MM.1S (cell line): ENCODE data around the gene KRCC1.
"Not testable (repeated sequence)": the region's sequence is repeated elsewhere in the genome, so short reads cannot be mapped to it uniquely, and the experiment has no call there.

Source experiments
- DNase-seq: peaks from one replicate; pipeline ENCODE4 v3.0.0-alpha.2; 2015
- H2AFZ ChIP-seq: fragments of 300-600 bp; sonication (generic); 2 replicates; pipeline ENCODE4 v1.6.0; 2016; ENCODE audit warnings: antibody characterized with exemption, low read length
- H3F3A ChIP-seq: fragments of 300-600 bp; sonication (generic); 2 replicates; pipeline ENCODE4 v1.6.1; 2016; ENCODE audit warnings: mild to moderate bottlenecking, antibody characterized with exemption, low read length, moderate library complexity, mixed read lengths; ENCODE audit not compliant: insufficient read depth
- H3K27ac ChIP-seq: fragments of 300-600 bp; sonication (generic); 2 replicates; pipeline ENCODE4 v1.5.1; 2016; ENCODE audit warnings: mild to moderate bottlenecking, low read length
- H3K27me3 ChIP-seq: fragments of 300-600 bp; sonication (generic); replicated peaks from 2 replicates; pipeline ENCODE4 v1.6.0; 2016; ENCODE audit warnings: low read length; ENCODE audit not compliant: insufficient read depth
- H3K36me3 ChIP-seq: fragments of 300-600 bp; sonication (generic); replicated peaks from 2 replicates; pipeline ENCODE4 v1.6.1; 2016; ENCODE audit warnings: mild to moderate bottlenecking, low read length, mixed read lengths; ENCODE audit not compliant: insufficient read depth
- H3K4me1 ChIP-seq: fragments of 300-600 bp; sonication (generic); 2 replicates; pipeline ENCODE4 v1.6.1; 2016; ENCODE audit warnings: low read length, mixed read lengths
- H3K4me2 ChIP-seq: fragments of 300-600 bp; sonication (generic); 2 replicates; pipeline ENCODE4 v1.6.0; 2016; ENCODE audit warnings: low read depth, low read length
- H3K4me3 ChIP-seq: fragments of 300-600 bp; sonication (generic); 2 replicates; pipeline ENCODE4 v1.5.1; 2016; ENCODE audit warnings: low read length, mixed read lengths
- H3K79me2 ChIP-seq: fragments of 300-600 bp; sonication (generic); 2 replicates; pipeline ENCODE4 v1.6.1; 2016; ENCODE audit warnings: mixed run types, low read length, mixed read lengths
- H3K9ac ChIP-seq: fragments of 300-600 bp; sonication (generic); 2 replicates; pipeline ENCODE4 v1.6.1; 2016; ENCODE audit warnings: low read length, mixed read lengths
- H3K9me2 ChIP-seq: fragments of 300-600 bp; sonication (generic); replicated peaks from 2 replicates; pipeline ENCODE4 v1.6.1; 2016; ENCODE audit warnings: mild to moderate bottlenecking, low read length, mixed read lengths; ENCODE audit not compliant: insufficient read depth
- H3K9me3 ChIP-seq: fragments of 300-600 bp; sonication (generic); replicated peaks from 2 replicates; pipeline ENCODE4 v1.6.1; 2016; ENCODE audit warnings: mild to moderate bottlenecking, low read length, mixed read lengths; ENCODE audit not compliant: insufficient read depth
- H4K20me1 ChIP-seq: fragments of 300-600 bp; sonication (generic); 2 replicates; pipeline ENCODE4 v1.6.1; 2016; ENCODE audit warnings: mild to moderate bottlenecking, low read length, moderate library complexity, mixed read lengths; ENCODE audit not compliant: insufficient read depth
- CTCF ChIP-seq: fragments of 300-600 bp; sonication (generic); IDR thresholded peaks from 2 replicates; pipeline ENCODE4 v1.5.1; 2016; ENCODE audit warnings: antibody characterized with exemption, low read length, mixed read lengths
- EZH2 ChIP-seq: fragments of 300-600 bp; sonication (generic); optimal IDR thresholded peaks from 2 replicates; pipeline ENCODE3; 2017; ENCODE audit warnings: low read depth, mild to moderate bottlenecking, antibody characterized with exemption, low read length, mixed read lengths
- EZH2phosphoT487 ChIP-seq: fragments of 300-600 bp; sonication (generic); IDR thresholded peaks from 2 replicates; pipeline ENCODE4 v1.6.1; 2018; ENCODE audit warnings: antibody characterized with exemption, low read length

Gene KRCC1

GRCh38 chr2:88048541-88048940 lies 7.0 kb downstream of the KRCC1 start:
- H4K20me1 ChIP-seq: no peaks in the 10 kb centered on the region
- H3K79me2 ChIP-seq: 0 out of 2 replicates have a peak, but pooled peaks cover 3% of the 10 kb centered on the region
- H3K9me2 ChIP-seq: no peaks in the 10 kb centered on the region
- H3K27ac ChIP-seq: no peak overlapping the region
- no peak overlapping the region for H3K4me2 ChIP-seq
- H3K36me3 ChIP-seq: no peaks in the 10 kb centered on the region
- DNase-seq: no peak
- H3K4me3 ChIP-seq: no peak overlapping the region
- H3K4me1 ChIP-seq: no peaks in the 10 kb centered on the region
- TF ChIP-seq CTCF (no peak), EZH2phosphoT487 (no peak), EZH2 (no peak)
- no peak overlapping the region for H3K9ac ChIP-seq
- H3F3A ChIP-seq: no peaks in the 10 kb centered on the region
- no peak overlapping the region for H2AFZ ChIP-seq
- no peaks in the 10 kb centered on the region for H3K9me3 ChIP-seq
- no peaks in the 10 kb centered on the region for H3K27me3 ChIP-seq

DNA sequence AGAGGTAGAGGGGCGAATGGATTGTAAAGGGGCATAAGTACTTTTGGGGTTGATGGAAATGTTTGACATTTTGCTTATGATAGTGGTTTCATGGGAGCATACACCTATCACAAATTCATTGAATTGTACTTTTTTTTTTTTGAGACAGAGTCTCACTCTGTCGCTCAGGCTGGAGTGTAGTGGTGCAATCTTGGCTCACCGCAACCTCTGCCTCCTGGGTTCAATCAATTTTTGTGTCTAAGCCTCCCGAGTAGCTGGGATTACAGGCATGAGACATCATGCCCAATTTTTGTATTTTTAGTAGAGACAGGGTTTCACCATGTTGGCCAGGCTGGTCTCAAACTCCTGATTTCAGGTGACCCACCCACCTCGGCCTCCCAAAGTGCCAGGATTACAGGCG lies 10.0 kb downstream of the KRCC1 start:
- not testable (repeated sequence) for H3K27ac ChIP-seq, H3F3A ChIP-seq, H3K9ac ChIP-seq, H3K4me1 ChIP-seq, H3K79me2 ChIP-seq, H2AFZ ChIP-seq, H3K9me3 ChIP-seq, H3K36me3 ChIP-seq, H4K20me1 ChIP-seq, H3K4me3 ChIP-seq, H3K9me2 ChIP-seq, H3K27me3 ChIP-seq, DNase-seq, H3K4me2 ChIP-seq

- no peaks in the 10 kb centered on the region for H3K9me2 ChIP-seq
- H3K9me3 ChIP-seq: no peaks in the 10 kb centered on the region
- no peak for TF ChIP-seq EZH2phosphoT487
- no peak for TF ChIP-seq CTCF
- TF ChIP-seq EZH2: no peak
- H2AFZ ChIP-seq: no peak overlapping the region
- H3K79me2 ChIP-seq: no peaks in the 10 kb centered on the region
- no peaks in the 10 kb centered on the region for H3F3A ChIP-seq
- H3K4me1 ChIP-seq: no peaks in the 10 kb centered on the region
- DNase-seq: no peak
- no peak overlapping the region for H3K9ac ChIP-seq
- no peak overlapping the region for H3K4me2 ChIP-seq
- H3K36me3 ChIP-seq: no peaks in the 10 kb centered on the region
- H3K27ac ChIP-seq: no peak overlapping the region
- no peak overlapping the region for H3K4me3 ChIP-seq
- H3K27me3 ChIP-seq: no peaks in the 10 kb centered on the region
- H4K20me1 ChIP-seq: no peaks in the 10 kb centered on the region
These were observed 13.1 kb downstream of the KRCC1 start for GRCh38 chr2:88042476-88042875.

- H4K20me1 ChIP-seq: no peaks in the 10 kb centered on the region
These were observed 17.1 kb downstream of the KRCC1 start for GRCh38 chr2:88038263-88039105.

More at GRCh38 chr2:88038263-88039105, 17.1 kb downstream of the KRCC1 start:
- H2AFZ ChIP-seq: no peak overlapping the region
- H3K9ac ChIP-seq: no peak overlapping the region
- no peaks in the 10 kb centered on the region for H3K9me2 ChIP-seq
- no peaks in the 10 kb centered on the region for H3K4me1 ChIP-seq
- no peaks in the 10 kb centered on the region for H3F3A ChIP-seq
- no peaks in the 10 kb centered on the region for H3K79me2 ChIP-seq
- no peaks in the 10 kb centered on the region for H3K27me3 ChIP-seq
- no peaks in the 10 kb centered on the region for H3K9me3 ChIP-seq
- no peak overlapping the region for H3K27ac ChIP-seq
- H3K36me3 ChIP-seq: no peaks in the 10 kb centered on the region
- H3K4me2 ChIP-seq: no peak overlapping the region
- no peak overlapping the region for H3K4me3 ChIP-seq
- TF ChIP-seq EZH2: no peak
- TF ChIP-seq CTCF: no peak
- no peak for TF ChIP-seq EZH2phosphoT487
- DNase-seq: no peak
